Astrocyte of the cerebellum (primary cell): ENCODE measurements around the gene DHRS7B.
"Not testable (repeated sequence)": the region's sequence is repeated elsewhere in the genome, so short reads cannot be mapped to it uniquely, and the experiment has no call there.

Experiments
- DNase-seq: peaks from one replicate; pipeline ENCODE4 v3.0.0-alpha.2; 2011; ENCODE audit warnings: low read depth
- H3K4me3 ChIP-seq: 2 replicates; pipeline ENCODE4 v1.5.1; 2011; ENCODE audit warnings: mild to moderate bottlenecking, low read depth, low read length, moderate library complexity
- in situ Hi-C: cut with HindIII; loops from 2 replicates; pipeline ENCODE4 v1.10.0; 2017; ENCODE audit warnings: low sequenced_read_pairs
- TF ChIP-seq, protein P1 (sequence below): IDR thresholded peaks from 2 replicates; pipeline ENCODE4 v1.5.1; 2012; ENCODE audit warnings: low read length, low read depth, moderate library complexity, mild to moderate bottlenecking; ENCODE audit errors: missing control alignments

DHRS7B gene, protein sequence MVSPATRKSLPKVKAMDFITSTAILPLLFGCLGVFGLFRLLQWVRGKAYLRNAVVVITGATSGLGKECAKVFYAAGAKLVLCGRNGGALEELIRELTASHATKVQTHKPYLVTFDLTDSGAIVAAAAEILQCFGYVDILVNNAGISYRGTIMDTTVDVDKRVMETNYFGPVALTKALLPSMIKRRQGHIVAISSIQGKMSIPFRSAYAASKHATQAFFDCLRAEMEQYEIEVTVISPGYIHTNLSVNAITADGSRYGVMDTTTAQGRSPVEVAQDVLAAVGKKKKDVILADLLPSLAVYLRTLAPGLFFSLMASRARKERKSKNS

DNA sequence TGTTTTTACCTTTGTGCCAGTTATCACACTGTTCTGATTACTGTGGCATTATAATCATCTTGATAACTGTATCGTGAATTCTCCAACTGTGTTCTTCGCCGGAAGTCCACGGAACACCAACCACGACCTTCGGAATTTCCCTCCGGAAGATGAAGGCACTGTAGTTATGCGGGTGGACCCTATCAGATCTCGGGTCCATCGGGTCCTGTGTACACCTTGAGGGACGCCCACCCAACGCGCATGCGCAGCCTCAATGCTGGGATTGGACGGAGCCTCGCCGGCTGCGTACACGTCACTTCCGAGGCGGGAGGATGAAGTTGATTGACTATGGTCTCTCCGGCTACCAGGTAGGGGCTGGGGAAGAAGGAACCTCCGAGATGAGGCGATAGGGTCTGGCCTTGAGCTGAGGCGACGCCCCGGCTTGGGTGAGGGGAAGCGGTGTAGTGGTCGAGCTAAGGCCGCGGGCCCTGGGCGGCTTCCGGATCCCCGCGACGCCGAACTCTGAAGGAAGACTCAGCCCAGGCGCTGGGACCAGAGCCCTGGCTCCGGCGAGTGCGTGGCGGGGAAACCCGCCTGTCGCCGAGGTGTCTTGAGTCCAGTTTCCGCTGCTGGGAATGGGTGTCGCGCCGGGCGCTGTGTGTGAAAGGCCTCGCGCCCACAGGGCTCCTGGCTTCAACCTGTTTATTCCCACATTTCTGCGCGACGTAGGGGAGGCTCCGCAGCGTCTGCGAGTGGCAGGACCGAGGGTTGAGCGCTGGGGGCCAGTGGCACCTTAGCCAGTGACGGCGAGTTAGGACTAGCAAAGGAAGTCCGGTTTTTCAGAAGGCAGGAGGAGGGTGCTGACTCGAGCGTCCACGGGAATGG is at the start of gene DHRS7B:
DHRS7B (plus strand) TSS at position 320 of the 864 bp plus-strand sequence; CDS start at position 328, 8 bp downstream.
- H3K4me3 ChIP-seq = peak within 1 kb of the TSS; percentile 66
- TF ChIP-seq, protein P1, sequence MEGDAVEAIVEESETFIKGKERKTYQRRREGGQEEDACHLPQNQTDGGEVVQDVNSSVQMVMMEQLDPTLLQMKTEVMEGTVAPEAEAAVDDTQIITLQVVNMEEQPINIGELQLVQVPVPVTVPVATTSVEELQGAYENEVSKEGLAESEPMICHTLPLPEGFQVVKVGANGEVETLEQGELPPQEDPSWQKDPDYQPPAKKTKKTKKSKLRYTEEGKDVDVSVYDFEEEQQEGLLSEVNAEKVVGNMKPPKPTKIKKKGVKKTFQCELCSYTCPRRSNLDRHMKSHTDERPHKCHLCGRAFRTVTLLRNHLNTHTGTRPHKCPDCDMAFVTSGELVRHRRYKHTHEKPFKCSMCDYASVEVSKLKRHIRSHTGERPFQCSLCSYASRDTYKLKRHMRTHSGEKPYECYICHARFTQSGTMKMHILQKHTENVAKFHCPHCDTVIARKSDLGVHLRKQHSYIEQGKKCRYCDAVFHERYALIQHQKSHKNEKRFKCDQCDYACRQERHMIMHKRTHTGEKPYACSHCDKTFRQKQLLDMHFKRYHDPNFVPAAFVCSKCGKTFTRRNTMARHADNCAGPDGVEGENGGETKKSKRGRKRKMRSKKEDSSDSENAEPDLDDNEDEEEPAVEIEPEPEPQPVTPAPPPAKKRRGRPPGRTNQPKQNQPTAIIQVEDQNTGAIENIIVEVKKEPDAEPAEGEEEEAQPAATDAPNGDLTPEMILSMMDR = no peak
- DNase-seq = peak; percentile 87
- in situ Hi-C loops = no loop called here

DNA sequence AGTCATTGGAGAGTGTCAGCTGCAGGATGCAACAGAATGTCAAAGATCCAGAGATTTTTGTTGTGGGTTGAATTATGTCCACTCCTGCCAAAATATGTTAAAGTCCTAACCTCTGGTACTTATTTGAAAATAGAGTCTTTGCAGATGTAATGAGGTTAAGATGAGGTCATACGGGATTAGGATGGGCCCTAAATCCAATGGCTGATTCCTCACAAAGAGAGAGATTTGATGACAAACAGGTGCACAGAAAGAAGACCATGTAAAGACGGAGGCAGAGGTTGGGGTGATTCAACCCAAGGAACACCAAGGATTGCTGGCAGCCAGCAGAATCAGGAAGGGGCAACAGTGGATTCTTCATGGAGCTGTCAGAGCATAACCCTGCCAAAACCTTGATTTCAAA is 49.5 kb upstream of the DHRS7B start:
- in situ Hi-C loops = no loop called here
- DNase-seq = no peak
- no peak overlapping the region for H3K4me3 ChIP-seq
- TF ChIP-seq, protein P1 = no peak

DNA sequence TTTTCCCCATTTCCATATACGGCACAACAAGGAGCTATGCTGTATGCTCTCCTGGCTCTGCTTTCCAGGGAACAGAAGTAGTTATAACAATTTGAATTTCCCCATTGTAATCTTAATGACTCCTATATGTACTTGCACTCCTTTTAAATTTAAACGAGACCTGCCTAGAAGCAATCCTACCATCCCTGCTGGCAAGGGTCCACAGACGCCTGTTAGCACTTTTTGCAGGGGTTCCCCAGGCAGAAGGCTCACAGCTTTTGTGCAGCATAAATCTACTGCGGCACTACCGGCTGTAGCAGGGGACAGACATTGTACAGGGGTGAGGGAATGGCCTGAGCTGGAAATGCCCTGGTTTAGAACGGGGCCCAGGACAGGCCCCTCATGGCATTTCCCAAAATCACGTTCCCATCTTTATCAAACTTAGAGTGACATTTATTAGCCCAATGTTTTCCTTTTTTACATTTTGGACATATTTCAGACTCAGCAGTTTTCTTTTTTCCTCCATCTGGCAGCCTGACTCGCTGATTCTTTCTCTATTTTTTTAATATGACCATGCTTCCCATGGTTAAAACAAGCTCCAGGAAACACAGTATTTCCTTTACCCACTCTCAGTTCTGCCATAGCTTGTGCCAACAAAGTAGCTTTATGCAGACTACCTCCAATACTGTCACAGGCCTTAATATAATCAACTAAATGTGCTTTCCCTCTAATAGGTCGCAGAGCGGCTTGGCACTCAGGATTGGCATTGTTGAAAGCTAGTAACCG is 48.6 kb upstream of the DHRS7B start:
- no peak overlapping the region for H3K4me3 ChIP-seq
- in situ Hi-C loops = no loop called here
- TF ChIP-seq, protein P1 = no peak
- no peak for DNase-seq

DNA sequence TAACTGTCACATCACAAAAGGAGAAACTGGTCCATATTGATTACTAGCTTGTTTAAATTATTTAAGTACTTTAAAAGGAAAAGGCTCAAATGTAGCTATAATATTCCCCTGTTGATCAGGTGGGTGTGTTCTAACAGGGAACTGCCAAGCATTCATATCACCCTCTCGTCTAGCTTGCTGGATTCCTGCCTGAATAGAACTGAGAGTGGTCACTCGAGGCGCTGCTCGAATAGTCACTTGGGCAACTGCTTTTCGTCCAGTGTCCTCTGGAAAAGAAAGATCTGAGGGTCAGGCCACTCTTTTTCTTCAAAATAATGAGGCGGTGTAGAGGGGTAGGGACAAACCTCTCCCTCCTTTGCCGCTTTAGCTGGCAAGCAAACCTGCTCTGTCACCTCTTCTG is 47.6 kb upstream of the DHRS7B start:
- no peak overlapping the region for H3K4me3 ChIP-seq
- TF ChIP-seq, protein P1 = no peak
- no peak for DNase-seq
- in situ Hi-C loops = no loop called here

DNA sequence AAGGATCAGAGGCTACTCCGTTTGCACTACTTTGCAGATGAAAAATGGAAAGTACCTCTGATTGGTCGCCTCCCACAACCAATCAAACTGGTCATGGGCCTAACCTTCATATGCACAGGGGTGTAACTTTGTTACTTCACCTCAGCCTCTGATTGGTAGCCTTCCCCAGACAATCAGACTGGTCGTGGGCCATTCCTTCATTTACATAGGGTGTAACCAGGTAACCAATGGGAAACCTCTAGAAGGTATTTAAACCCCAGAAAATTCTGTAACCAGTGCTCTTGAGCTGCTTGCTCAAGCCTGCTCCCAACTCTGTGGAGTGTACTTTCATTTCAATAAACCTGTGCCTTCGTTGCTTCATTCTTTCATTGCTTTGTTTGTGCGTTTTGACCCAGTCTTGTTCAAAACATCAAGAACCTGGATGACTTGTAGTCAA is 44.7 kb upstream of the DHRS7B start:
- DNase-seq = no peak
- in situ Hi-C loops = no loop called here
- H3K4me3 ChIP-seq = no peak overlapping the region
- TF ChIP-seq, protein P1 = no peak

DNA sequence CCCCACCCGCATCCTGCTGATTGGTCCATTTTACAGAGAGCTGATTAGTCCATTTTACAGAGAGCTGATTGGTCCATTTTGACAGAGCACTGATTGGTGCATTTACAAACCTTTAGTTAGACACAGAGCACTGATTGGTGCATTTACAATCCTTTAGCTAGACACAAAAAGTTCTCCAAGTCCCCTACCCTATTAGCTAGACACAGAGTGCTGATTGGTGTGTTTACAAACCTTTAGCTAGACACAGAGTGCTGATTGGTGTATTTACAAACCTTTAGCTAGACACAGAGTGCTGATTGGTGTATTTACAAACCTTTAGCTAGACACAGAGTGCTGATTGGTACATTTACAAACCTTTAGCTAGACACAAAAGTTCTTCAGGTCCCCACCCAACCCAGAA is 41.5 kb upstream of the DHRS7B start:
- DNase-seq, in situ Hi-C loops, H3K4me3 ChIP-seq: not testable (repeated sequence)
